Right lobe of liver (tissue), 4 donors: ENCODE data around the gene SORD.

Experiments used
- CTCF ChIP-seq, 4 donors: fragments of 200-600 bp in 3 of 4; fragments of 450-650 bp in 1 of 4; IDR thresholded peaks; one replicate each; pipeline versions ENCODE4 v1.5.1 to v1.8.0; 2016 to 2022; ENCODE audit warnings: antibody characterized with exemption in 4 of 4, mild to moderate bottlenecking in 2 of 4
- POLR2A ChIP-seq: fragments of 450-650 bp; IDR thresholded peaks from one replicate; pipeline ENCODE4 v1.6.1; 2017; ENCODE audit warnings: antibody characterized with exemption, mild to moderate bottlenecking
- donor health status: DM: no; HTN: no; CAD: no.
- donor health status: DM: no; HTN: no; CAD: no.
- donor health status: DM: no; HTN: yes; CAD: no.

- no peak for TF ChIP-seq POLR2A
- no peak for TF ChIP-seq CTCF (IDR thresholded peaks at IDR 0.05)
Observed at GRCh38 chr15:45101749-45102148, 78.8 kb downstream of the SORD start.
